H1 (cell line): ENCODE data around the gene PTPRG.

Source experiments
- CHD2 ChIP-seq: IDR thresholded peaks from 2 replicates; pipeline ENCODE4 v1.6.1; 2012; ENCODE audit warnings: low read length, improper control_type of control experiment
- CTCF ChIP-seq, 3 experiments: IDR thresholded peaks; 1 replicate in 2 of 3; 2 replicates in 1 of 3; pipeline versions ENCODE4 v1.5.1 to v1.6.1; 2011; ENCODE audit warnings: low read length in 3 of 3, mild to moderate bottlenecking in 3 of 3, inconsistent platforms in 2 of 3, low read depth in 1 of 3, moderate library complexity in 1 of 3; ENCODE audit not compliant: insufficient read depth in 1 of 3; ENCODE audit errors: control extremely low read depth in 1 of 3
- EGR1 ChIP-seq: IDR thresholded peaks from 2 replicates; pipeline ENCODE4 v1.6.1; 2011; ENCODE audit warnings: low read depth, low read length, borderline replicate concordance
- EP300 ChIP-seq, 2 experiments: IDR thresholded peaks; 1 replicate in 1 of 2; 2 replicates in 1 of 2; pipeline ENCODE4 v1.6.1; 2011 to 2012; ENCODE audit warnings: low read depth in 2 of 2, low read length in 2 of 2, mild to moderate bottlenecking in 2 of 2, borderline replicate concordance in 1 of 2, inconsistent platforms in 1 of 2, moderate library complexity in 1 of 2
- GABPA ChIP-seq: IDR thresholded peaks from 2 replicates; pipeline ENCODE4 v1.6.1; 2011; ENCODE audit warnings: mild to moderate bottlenecking, low read length, moderate library complexity, borderline replicate concordance; ENCODE audit not compliant: insufficient read depth
- JUND ChIP-seq: IDR thresholded peaks from 2 replicates; pipeline ENCODE4 v1.6.1; 2011; ENCODE audit warnings: mild to moderate bottlenecking, improper control_type of control experiment, low read length
- KDM4A ChIP-seq: IDR thresholded peaks from one replicate; pipeline ENCODE4 v1.7.1; 2012; ENCODE audit warnings: low read depth, mild to moderate bottlenecking, moderate library complexity, low read length, inconsistent platforms; ENCODE audit not compliant: severe bottlenecking
- MAFK ChIP-seq: IDR thresholded peaks from 2 replicates; pipeline ENCODE4 v1.6.1; 2012; ENCODE audit warnings: low read depth, mild to moderate bottlenecking, improper control_type of control experiment, low read length
- POLR2A ChIP-seq, 2 experiments: IDR thresholded peaks; 1 replicate in 1 of 2; 2 replicates in 1 of 2; pipeline ENCODE4 v1.6.1; 2011; ENCODE audit warnings: low read depth in 2 of 2, low read length in 2 of 2, mild to moderate bottlenecking in 2 of 2; ENCODE audit errors: control extremely low read depth in 1 of 2
- POLR2AphosphoS5 ChIP-seq: IDR thresholded peaks from 2 replicates; pipeline ENCODE4 v1.6.1; 2011; ENCODE audit warnings: low read depth, low read length
- RAD21 ChIP-seq, 2 experiments: IDR thresholded peaks in 1 of 2; conservative IDR thresholded peaks in 1 of 2; 2 replicates each; pipeline ENCODE4 v1.6.1; 2011; ENCODE audit warnings: low read depth in 2 of 2, low read length in 2 of 2, improper control_type of control experiment in 1 of 2, inconsistent platforms in 1 of 2, mild to moderate bottlenecking in 1 of 2, moderate library complexity in 1 of 2
- SP2 ChIP-seq: IDR thresholded peaks from 2 replicates; pipeline ENCODE4 v1.6.1; 2012; ENCODE audit warnings: mild to moderate bottlenecking, low read length, inconsistent platforms
- SUZ12 ChIP-seq: fragments of 200-600 bp; sonication (generic); IDR thresholded peaks from 2 replicates; pipeline ENCODE4 v1.6.1; 2012; ENCODE audit warnings: mild to moderate bottlenecking, inconsistent platforms, low read length, moderate library complexity, mixed read lengths
- TCF12 ChIP-seq: IDR thresholded peaks from 2 replicates; pipeline ENCODE4 v1.6.1; 2011; ENCODE audit warnings: low read depth, mild to moderate bottlenecking, low read length

GRCh38 chr3:62164746-62165145 lies 603.4 kb downstream of the PTPRG start:
- TF ChIP-seq EP300 (IDR thresholded peaks at IDR 0.05; ENCODE audit: borderline replicate concordance in 1 of 2, low read depth in 2 of 2, low read length in 2 of 2), result no peak
- TF ChIP-seq JUND, result no peak
- no peak for TF ChIP-seq CTCF (IDR thresholded peaks at IDR 0.05; ENCODE audit: control extremely low read depth in 1 of 3, insufficient read depth in 1 of 3, low read depth in 1 of 3, low read length in 3 of 3)
- TF ChIP-seq POLR2A (IDR thresholded peaks at IDR 0.05; ENCODE audit: control extremely low read depth in 1 of 2, low read depth in 2 of 2, low read length in 2 of 2), result no peak
- TF ChIP-seq SP2, result no peak
- no peak for TF ChIP-seq EGR1
- no peak for TF ChIP-seq POLR2AphosphoS5
- no peak for TF ChIP-seq KDM4A
- no peak for TF ChIP-seq RAD21 (IDR thresholded peaks at IDR 0.05 in 1 of 2, conservative IDR thresholded peaks at IDR 0.05 in 1 of 2; ENCODE audit: low read depth in 2 of 2, low read length in 2 of 2)
- TF ChIP-seq MAFK, result no peak
- no peak for TF ChIP-seq CHD2
- no peak for TF ChIP-seq GABPA
- no peak for TF ChIP-seq TCF12
- TF ChIP-seq SUZ12, result no peak
